ENCODE results near the gene PLXDC2. TPM values are rescaled to one million over a fixed set of nuclear protein-coding genes. Genes with fewer than 3 reads are reported as not detected.

Gene PLXDC2
- total RNA-seq, 1 donor from 2014 or later: 12.2 TPM

DNA sequence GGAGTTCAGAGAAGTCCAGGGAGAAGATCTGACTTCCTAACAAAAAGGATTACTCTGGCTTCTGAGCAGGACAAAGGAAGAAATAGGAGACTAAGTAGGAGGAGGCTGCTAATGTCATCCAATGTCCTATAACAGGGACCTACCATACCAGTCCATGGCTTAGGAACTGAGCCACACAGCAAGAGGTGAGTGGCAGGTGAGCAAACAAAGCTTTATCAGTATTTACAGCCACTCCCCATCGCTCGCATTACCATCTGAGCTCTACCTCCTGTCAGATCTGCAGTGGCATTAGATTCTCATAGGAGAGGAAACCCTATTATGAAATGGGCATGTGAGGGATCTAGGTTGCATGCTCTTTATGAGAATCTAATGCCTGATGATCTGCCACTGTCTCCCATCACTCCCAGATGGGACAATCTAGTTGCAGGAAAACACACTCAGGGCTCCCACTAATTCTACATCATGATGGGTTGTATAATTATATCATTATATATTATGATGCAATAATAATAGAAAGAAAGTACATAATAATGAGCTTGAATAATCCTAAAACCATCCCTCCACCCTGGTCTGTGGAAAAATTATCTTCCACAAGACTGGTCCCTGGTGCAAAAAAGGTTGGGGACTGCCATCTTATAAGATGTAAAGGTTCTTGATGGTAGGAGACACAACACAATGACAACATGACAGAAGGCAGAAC, 487.4 kb downstream of the PLXDC2 start:
- ATAC-seq (ENCODE audit: poor library complexity) (no peak), DNase-seq (no peak)
- intact Hi-C loops (cut with DNase I): no loop called here

DNA sequence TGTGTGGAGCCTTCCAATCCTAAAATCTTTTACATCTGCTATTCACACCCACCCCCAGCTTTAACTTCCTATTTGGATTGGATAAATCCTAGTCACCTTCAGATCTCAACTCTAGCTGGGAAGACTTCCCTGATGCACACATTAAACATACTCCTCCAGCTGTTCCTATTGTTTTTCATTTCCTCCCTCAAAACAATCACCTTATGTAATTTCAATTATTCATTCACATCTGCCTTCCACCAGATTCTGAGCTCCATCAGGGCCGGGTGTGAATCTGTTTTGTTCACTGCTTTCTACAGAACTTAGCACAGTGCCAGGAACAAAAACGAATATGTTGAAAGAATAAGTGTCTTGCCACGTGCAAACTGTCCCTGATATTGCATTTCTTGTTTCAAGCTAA, 497.4 kb downstream of the PLXDC2 start:
- DNase-seq (no peak), ATAC-seq (ENCODE audit: poor library complexity) (no peak)
- intact Hi-C loops (cut with DNase I): no loop called here

DNA sequence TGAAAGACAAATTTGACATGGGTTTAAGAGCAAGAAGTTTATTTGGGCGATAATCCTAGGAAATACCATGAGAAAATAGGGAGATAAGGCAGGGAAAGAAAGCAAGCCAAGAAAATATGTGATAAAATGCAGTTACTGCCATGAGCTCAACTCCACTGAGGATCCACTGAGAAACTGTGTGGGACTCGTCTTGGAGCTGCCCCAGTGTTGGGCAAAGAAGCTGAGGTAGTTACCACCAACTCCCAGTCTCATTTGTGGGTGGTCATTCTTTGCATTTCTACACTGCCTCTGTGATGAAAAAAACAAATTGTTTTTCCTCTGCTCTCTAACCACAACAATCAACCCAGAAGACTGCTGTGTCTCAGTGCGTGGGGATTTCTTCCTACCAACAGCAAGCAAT, 498.2 kb downstream of the PLXDC2 start:
- DNase-seq (no peak), ATAC-seq (ENCODE audit: poor library complexity) (no peak)
- intact Hi-C loops (cut with DNase I): no loop called here

DNA sequence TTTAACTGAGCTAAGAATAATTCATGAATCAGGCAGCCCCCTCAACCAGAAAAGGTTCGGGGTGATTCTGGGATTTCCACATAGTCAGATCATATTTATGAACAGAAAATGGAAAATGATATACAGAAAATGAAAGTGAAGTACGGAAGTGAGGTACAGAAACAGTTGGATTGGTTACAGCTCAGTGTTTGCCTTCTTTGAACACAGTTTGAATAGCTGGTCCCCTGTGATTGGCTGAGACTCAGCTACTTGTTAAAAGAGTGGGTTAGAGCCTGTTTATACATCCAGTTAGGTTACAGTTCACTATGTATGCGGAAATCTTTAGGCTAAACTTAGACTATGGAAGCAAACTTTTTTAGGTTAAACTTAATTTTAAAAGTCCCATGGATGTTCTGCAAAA, 511.7 kb downstream of the PLXDC2 start:
- DNase-seq: no peak
- ATAC-seq (ENCODE audit: poor library complexity): no peak
- intact Hi-C loops (cut with DNase I): no loop called here

DNA sequence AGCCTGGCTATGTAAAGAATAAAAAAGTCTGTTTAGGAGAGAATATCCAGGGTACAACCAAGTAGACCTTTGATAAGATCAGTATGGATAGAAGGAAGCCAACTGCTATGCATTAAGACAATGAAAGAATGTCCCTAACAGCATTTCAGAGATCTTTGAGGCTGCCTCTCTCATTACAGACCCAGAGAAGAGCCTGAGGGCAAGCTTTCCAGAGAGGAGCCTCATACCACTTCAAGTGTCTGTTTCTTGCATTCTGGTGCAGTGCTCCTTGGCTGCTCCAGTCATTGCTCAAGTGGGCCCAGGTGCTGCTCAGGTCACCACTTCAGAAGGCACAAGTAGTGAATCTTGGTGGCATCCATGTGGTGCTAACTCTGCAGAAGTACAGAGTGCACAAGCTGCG, 514.0 kb downstream of the PLXDC2 start:
- no peak for ATAC-seq (ENCODE audit: poor library complexity)
- intact Hi-C loops (cut with DNase I): no loop called here
- DNase-seq: no peak

DNA sequence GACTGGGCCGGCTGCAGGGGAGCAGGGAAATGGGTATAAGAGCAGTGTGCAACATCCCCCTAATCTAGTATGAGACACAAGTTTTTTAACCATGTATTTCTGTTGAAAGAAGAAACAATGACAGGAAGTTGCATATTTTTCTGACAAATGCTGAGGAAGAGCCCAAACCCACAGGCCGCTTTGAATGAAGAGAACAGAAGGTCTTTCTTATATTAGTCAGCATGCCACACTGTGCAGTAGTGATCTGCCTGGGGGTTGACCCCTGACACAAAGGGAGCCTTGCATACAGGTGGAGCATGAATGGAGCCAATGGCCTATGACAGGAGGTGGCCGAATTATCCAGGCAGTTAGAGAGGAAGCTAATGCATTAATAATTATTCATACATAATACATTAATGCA, 518.3 kb downstream of the PLXDC2 start:
- no peak for ATAC-seq (ENCODE audit: poor library complexity)
- intact Hi-C loops (cut with DNase I): no loop called here
- no peak for DNase-seq
